Measurements from ENCODE around the gene NFYB. TPM values are rescaled to one million over a fixed set of nuclear protein-coding genes. Genes with fewer than 3 reads are reported as not detected.

NFYB gene
- total RNA-seq, 3 donors from 2014 or later = 16.2 to 73.9 (median 18.9) TPM

DNA sequence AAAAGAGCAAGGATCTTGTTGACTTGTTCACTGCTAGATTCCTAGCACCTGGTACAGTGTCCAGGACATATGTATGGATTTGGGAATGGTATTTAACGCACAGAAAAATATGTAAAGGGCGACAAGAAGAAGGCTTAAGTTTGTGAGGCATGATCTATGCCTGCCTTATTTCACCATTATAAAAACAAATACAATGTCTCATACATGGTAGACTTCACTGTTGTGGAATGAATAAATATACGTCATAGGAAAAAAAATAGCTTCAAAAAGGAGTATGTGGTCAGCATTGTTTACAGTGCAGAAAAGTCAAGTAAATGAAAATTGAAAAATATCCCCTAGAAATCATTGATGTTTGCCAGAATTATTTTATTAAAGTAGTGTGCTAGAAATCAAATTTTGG lies 43.7 kb downstream of the NFYB start:
- Histone ChIP-seq H3K4me1 (ENCODE audit: low read depth) (no peaks in the 10 kb centered on the region), H3K36me3 (ENCODE audit: low read depth) (no peaks in the 10 kb centered on the region), H3K9me3 (no peaks in the 10 kb centered on the region), H3K4me3 (no peak overlapping the region)
- intact Hi-C loops (cut with DNase I, micrococcal nuclease) = no loop called here
- TF ChIP-seq, protein P1, sequence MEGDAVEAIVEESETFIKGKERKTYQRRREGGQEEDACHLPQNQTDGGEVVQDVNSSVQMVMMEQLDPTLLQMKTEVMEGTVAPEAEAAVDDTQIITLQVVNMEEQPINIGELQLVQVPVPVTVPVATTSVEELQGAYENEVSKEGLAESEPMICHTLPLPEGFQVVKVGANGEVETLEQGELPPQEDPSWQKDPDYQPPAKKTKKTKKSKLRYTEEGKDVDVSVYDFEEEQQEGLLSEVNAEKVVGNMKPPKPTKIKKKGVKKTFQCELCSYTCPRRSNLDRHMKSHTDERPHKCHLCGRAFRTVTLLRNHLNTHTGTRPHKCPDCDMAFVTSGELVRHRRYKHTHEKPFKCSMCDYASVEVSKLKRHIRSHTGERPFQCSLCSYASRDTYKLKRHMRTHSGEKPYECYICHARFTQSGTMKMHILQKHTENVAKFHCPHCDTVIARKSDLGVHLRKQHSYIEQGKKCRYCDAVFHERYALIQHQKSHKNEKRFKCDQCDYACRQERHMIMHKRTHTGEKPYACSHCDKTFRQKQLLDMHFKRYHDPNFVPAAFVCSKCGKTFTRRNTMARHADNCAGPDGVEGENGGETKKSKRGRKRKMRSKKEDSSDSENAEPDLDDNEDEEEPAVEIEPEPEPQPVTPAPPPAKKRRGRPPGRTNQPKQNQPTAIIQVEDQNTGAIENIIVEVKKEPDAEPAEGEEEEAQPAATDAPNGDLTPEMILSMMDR (IDR thresholded peaks at IDR 0.05) = no peak
- no peak for DNase-seq
- no peak for ATAC-seq

DNA sequence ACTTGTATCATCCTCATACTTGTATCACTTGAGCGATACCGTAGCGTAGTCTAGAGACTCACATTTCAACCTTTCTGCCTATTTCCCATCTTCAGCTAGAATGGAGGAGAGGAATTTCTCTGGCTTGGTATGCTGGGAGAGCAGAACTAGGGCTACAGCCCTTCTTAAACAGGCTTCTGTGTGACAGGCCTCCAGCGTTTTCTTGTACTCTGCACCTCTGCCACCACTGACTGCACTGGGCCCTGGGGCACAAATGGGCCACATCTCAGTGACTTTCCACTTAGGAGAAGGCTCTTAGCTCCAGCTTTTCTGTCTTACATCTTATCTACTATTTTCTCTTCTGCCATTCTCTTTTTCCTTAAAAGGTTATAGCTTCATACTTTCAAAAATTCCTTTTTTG lies 46.9 kb downstream of the NFYB start:
- Histone ChIP-seq H3K4me1 (ENCODE audit: low read depth) (no peaks in the 10 kb centered on the region), H3K9me3 (no peaks in the 10 kb centered on the region), H3K36me3 (ENCODE audit: low read depth) (peaks cover 7% of the 10 kb centered on the region), H3K4me3 (no peak overlapping the region)
- TF ChIP-seq, protein P1 (IDR thresholded peaks at IDR 0.05) = no peak
- ATAC-seq = no peak
- no peak for DNase-seq
- intact Hi-C loops (cut with DNase I, micrococcal nuclease) = no loop called here

DNA sequence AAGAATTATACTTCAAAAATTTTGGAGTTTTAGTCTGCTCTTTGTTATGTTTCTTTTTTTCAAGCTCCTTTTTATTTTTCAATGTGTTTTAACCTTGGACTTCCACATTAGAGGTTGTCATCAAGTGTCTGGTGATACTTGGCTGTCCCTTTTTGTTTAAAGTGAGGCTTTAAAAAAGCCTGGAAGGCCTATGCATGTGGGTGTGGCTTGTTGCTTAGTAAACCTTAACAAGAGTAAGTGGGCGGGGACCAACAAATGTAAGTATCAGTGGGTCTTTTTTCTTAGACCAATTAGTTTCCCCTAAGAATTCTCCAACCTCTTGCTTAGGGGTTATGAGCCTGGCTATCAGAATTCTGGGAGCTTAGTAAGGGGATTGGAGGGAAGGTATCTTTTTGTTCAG lies 47.3 kb downstream of the NFYB start:
- DNase-seq (no peak), ATAC-seq (no peak)
- Histone ChIP-seq H3K36me3 (ENCODE audit: low read depth) (peaks cover 7% of the 10 kb centered on the region), H3K4me3 (no peak overlapping the region), H3K9me3 (no peaks in the 10 kb centered on the region), H3K4me1 (ENCODE audit: low read depth) (no peaks in the 10 kb centered on the region)
- intact Hi-C loops (cut with DNase I, micrococcal nuclease) = no loop called here
- TF ChIP-seq, protein P1 (IDR thresholded peaks at IDR 0.05) = no peak

DNA sequence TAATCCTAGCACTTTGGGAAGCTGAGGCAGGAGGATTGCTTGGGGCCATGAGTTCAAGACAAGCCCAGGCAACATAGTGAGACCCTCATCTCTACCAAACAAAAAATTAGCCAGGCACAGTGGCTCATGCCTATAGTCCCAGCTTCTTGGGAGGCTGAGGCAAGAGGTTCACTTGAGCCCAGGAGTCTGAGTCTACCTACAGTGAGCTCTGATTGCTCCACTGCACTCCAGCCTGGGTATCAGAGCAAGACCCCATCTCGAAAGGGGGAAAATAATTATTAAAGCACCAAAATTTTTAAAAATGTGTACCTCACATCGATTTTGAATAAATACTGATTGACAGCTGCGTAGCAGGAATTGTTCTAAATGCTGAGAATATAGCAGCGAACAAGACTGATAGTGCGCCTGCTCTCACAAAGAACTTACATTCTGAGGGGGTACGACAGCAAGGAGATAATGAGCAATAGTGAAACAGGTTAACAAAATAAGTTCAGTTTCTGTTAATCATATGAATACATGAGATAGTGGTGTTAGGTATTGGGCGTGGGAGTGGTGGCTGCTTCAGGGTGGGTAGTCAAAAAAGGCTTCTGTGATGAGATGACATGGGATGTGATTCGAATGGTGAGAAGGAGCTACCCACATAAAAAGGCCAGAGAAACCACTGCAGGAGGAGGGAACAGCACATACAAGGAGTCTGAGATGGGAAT lies 54.1 kb downstream of the NFYB start:
- ATAC-seq = no peak

DNA sequence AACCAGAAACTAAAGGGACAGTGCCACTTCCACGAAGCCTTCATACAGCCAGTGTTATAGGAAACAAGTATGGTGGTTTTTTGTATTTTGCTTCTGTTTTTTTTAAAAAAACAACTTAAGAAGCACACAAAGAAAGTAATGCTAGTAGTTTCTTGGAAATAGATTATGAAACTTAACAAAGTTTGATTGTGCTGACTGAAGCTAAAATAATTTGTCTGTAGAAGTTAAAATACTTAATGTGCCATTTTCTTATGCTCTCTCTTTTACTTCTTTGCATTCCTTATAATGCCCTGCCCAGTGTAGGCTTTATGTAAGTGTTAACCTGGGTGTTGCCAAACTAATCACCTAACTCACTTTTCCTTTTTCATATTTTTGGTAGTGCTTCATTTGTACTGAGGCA lies 57.2 kb downstream of the NFYB start:
- intact Hi-C loops (cut with DNase I, micrococcal nuclease) = no loop called here
- ATAC-seq = no peak
- no peaks in the 10 kb centered on the region for H3K36me3 ChIP-seq (ENCODE audit: low read depth)

More for the DNA sequence above, 54.1 kb downstream of the NFYB start:
- Histone ChIP-seq H3K36me3 (ENCODE audit: low read depth) (peaks cover 7% of the 10 kb centered on the region), H3K9me3 (no peaks in the 10 kb centered on the region), H3K4me3 (no peak overlapping the region), H3K4me1 (ENCODE audit: low read depth) (no peaks in the 10 kb centered on the region)
- no peak for DNase-seq
- intact Hi-C loops (cut with DNase I, micrococcal nuclease) = no loop called here
- TF ChIP-seq, protein P1 (IDR thresholded peaks at IDR 0.05) = no peak

More for the DNA sequence above, 57.2 kb downstream of the NFYB start:
- no peak overlapping the region for H3K4me3 ChIP-seq
- H3K4me1 ChIP-seq (ENCODE audit: low read depth) = no peaks in the 10 kb centered on the region
- no peak for DNase-seq
- TF ChIP-seq, protein P1 (IDR thresholded peaks at IDR 0.05) = no peak
- H3K9me3 ChIP-seq = no peaks in the 10 kb centered on the region
